Measurements from ENCODE around the gene MMAB.

DNA sequence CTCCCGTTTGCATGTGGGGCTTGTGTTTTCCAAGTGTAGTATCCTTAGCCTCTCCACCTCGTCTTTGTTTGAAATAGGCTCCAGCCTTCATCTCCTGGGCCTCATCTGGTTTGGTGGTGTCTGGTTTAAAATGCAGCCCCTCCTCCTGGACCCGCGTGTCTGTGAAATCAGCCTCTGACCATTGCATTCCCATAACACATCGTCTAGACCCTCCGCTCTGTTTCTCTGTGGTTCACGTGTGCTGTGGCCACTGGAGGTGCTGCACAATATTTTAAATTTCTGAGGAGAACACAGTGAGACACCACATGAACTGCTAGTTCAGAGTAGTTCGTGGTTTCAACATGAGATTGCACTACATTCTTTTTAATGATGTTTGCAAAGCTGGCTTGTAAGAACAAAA is 60.3 kb downstream of the MMAB start:
- no peak for TF ChIP-seq CTCF (conservative IDR thresholded peaks at IDR 0.05; ENCODE audit: low read depth, low read length)
- TF ChIP-seq EZH2phosphoT487 (IDR thresholded peaks at IDR 0.05; ENCODE audit: borderline replicate concordance, low read length), result no peak
- no peak for TF ChIP-seq EZH2 (IDR thresholded peaks at IDR 0.05; ENCODE audit: low read length, unreplicated experiment)
